Keratinocyte (primary cell): ENCODE results near the gene NOL3.

Source experiments
- EZH2 ChIP-seq: IDR thresholded peaks from one replicate; pipeline ENCODE4 v1.6.1; 2012; ENCODE audit warnings: inconsistent platforms, mild to moderate bottlenecking, low read length, moderate library complexity
- TF ChIP-seq, protein P1 (sequence below), 3 experiments: IDR thresholded peaks in 1 of 3; conservative IDR thresholded peaks in 1 of 3; optimal IDR thresholded peaks in 1 of 3; 2 replicates in 2 of 3; 3 replicates in 1 of 3; pipeline versions ENCODE3 to v1.5.1; 2011; ENCODE audit warnings: low read length in 3 of 3, mild to moderate bottlenecking in 3 of 3, moderate library complexity in 2 of 3, control low read depth in 1 of 3, inconsistent platforms in 1 of 3; ENCODE audit not compliant: insufficient read depth in 2 of 3; ENCODE audit errors: extremely low read depth in 1 of 3

GRCh38 chr16:67213197-67214019 lies 43.1 kb downstream of the NOL3 start:
- TF ChIP-seq, protein P1, sequence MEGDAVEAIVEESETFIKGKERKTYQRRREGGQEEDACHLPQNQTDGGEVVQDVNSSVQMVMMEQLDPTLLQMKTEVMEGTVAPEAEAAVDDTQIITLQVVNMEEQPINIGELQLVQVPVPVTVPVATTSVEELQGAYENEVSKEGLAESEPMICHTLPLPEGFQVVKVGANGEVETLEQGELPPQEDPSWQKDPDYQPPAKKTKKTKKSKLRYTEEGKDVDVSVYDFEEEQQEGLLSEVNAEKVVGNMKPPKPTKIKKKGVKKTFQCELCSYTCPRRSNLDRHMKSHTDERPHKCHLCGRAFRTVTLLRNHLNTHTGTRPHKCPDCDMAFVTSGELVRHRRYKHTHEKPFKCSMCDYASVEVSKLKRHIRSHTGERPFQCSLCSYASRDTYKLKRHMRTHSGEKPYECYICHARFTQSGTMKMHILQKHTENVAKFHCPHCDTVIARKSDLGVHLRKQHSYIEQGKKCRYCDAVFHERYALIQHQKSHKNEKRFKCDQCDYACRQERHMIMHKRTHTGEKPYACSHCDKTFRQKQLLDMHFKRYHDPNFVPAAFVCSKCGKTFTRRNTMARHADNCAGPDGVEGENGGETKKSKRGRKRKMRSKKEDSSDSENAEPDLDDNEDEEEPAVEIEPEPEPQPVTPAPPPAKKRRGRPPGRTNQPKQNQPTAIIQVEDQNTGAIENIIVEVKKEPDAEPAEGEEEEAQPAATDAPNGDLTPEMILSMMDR (optimal IDR thresholded peaks at IDR 0.05 in 1 of 3, IDR thresholded peaks at IDR 0.05 in 1 of 3, conservative IDR thresholded peaks at IDR 0.05 in 1 of 3; ENCODE audit: extremely low read depth in 1 of 3, insufficient read depth in 2 of 3, low read length in 3 of 3): no peak
- TF ChIP-seq EZH2: no peak
